ENCODE data around the gene SMNDC1.

DNA sequence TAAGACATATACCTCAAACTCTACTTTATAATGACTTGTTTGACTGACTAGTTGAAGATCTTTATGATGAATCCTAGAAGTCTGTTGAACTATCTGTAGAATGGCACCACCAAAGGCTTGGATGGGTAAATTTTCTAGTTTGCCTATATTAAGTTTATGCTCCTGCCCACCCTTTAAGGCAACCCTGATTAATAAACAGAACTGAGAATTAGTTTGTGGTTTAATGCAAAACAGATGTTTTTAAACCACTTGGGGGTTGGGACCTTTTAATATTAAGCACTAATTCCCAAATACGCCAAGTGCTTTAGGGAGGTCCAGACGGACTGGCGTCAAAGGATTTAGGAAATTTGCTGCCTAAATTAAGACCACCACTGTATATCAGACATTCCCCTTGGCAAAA is 20.5 kb downstream of the SMNDC1 start:
- TF ChIP-seq EZH2 (optimal IDR thresholded peaks at IDR 0.05; ENCODE audit: low read depth, low read length) (no peak), EZH2phosphoT487 (IDR thresholded peaks at IDR 0.05; ENCODE audit: low read length) (no peak)
- TF ChIP-seq, protein P1, sequence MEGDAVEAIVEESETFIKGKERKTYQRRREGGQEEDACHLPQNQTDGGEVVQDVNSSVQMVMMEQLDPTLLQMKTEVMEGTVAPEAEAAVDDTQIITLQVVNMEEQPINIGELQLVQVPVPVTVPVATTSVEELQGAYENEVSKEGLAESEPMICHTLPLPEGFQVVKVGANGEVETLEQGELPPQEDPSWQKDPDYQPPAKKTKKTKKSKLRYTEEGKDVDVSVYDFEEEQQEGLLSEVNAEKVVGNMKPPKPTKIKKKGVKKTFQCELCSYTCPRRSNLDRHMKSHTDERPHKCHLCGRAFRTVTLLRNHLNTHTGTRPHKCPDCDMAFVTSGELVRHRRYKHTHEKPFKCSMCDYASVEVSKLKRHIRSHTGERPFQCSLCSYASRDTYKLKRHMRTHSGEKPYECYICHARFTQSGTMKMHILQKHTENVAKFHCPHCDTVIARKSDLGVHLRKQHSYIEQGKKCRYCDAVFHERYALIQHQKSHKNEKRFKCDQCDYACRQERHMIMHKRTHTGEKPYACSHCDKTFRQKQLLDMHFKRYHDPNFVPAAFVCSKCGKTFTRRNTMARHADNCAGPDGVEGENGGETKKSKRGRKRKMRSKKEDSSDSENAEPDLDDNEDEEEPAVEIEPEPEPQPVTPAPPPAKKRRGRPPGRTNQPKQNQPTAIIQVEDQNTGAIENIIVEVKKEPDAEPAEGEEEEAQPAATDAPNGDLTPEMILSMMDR (IDR thresholded peaks at IDR 0.05; ENCODE audit: low read length), result no peak

All from MM.1S (cell line).